HG02981 (cell line): ENCODE data around the gene KMO.

Experiments used
- ATAC-seq: cut with Tn5 transposase; IDR thresholded peaks from one replicate; pipeline ENCODE4 v1.9.1; 2021; ENCODE audit warnings: mild to moderate bottlenecking, moderate library complexity; ENCODE audit not compliant: unreplicated experiment

The KMO gene

DNA sequence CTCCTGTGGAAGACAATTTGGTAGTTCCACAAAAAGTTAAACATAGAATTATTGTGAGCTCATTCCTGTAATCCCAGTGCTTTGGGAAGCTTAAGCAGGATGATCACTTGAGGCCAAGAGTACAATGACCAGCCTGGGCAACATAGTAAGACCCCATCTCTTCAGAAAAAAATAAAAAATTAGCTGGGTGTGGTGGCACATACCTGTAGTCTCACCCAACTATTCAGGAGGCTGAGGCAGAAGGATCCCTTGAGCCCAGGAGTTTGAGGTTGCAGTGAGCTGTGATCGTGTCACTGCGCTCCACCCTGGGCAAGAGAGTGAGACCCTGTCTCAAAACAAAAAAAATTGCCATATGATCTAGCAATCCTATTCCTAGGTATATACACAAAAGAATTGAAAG, 112.1 kb downstream of the KMO start:
- ATAC-seq, result no peak

DNA sequence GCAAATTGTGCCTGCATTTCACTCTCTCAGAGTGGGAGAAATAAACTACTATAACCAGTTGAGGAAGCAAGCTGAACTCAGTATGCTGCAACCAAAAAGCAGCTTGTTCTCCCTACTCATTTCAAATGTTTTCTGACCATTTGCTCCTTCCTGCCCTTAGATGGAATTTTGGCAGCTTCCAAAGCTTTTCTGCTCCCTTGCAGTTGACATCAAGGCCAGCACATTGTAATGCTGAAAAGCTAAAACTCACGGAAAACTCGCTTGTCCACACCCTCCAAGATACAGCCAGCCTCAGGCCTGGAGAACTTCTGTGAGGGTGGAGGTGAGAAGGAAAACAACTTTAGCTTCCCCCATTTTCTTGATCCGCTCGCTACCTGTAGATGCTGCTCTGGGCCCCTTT, 113.0 kb downstream of the KMO start:
- no peak for ATAC-seq
